ENCODE results near the gene NUCB1.

The NUCB1 gene

GRCh38 chr19:48935864-48936263 is 35.8 kb downstream of the NUCB1 start:
- DNase-seq (ENCODE audit: low spot score) = no peak

- DNase-seq (ENCODE audit: low spot score) = no peak
These were observed 38.1 kb downstream of the NUCB1 start for GRCh38 chr19:48938256-48938655.

- no peak for DNase-seq (ENCODE audit: low spot score)
These were observed 40.8 kb downstream of the NUCB1 start for GRCh38 chr19:48940902-48941301.

GRCh38 chr19:48943081-48943480 is 43.0 kb downstream of the NUCB1 start:
- DNase-seq (ENCODE audit: low spot score) = no peak

GRCh38 chr19:48945415-48945814 is 45.3 kb downstream of the NUCB1 start:
- DNase-seq (ENCODE audit: low spot score) = no peak

GRCh38 chr19:48945817-48946216 is 45.7 kb downstream of the NUCB1 start:
- DNase-seq (ENCODE audit: low spot score) = no peak

GRCh38 chr19:48946463-48947257 is 46.5 kb downstream of the NUCB1 start:
- no peak for DNase-seq (ENCODE audit: low spot score)

GRCh38 chr19:48947258-48947542 is 47.1 kb downstream of the NUCB1 start:
- no peak for DNase-seq (ENCODE audit: low spot score)

- DNase-seq (ENCODE audit: low spot score) = no peak
These were observed 50.0 kb downstream of the NUCB1 start for GRCh38 chr19:48950159-48950558.

- DNase-seq (ENCODE audit: low spot score) = no peak
These were observed 50.9 kb downstream of the NUCB1 start for GRCh38 chr19:48950830-48951519.

- no peak for DNase-seq (ENCODE audit: low spot score)
These were observed 53.0 kb downstream of the NUCB1 start for GRCh38 chr19:48953141-48953540.

GRCh38 chr19:48953990-48954594 is 54.0 kb downstream of the NUCB1 start:
- DNase-seq (ENCODE audit: low spot score) = no peak

- peak; percentile 98 for DNase-seq (ENCODE audit: low spot score)
These were observed 54.6 kb downstream of the NUCB1 start, which contains the start of gene BAX for GRCh38 chr19:48954595-48955307. BAX (plus strand) TSS chr19:48954875; CDS start chr19:48954929, 54 bp downstream.

- DNase-seq (ENCODE audit: low spot score) = no peak
These were observed 55.3 kb downstream of the NUCB1 start for GRCh38 chr19:48955308-48955958.

GRCh38 chr19:48958006-48958405 is 57.9 kb downstream of the NUCB1 start:
- no peak for DNase-seq (ENCODE audit: low spot score)

- no peak for DNase-seq (ENCODE audit: low spot score)
These were observed 59.5 kb downstream of the NUCB1 start for GRCh38 chr19:48959341-48960239.

- no peak for DNase-seq (ENCODE audit: low spot score)
These were observed 61.0 kb downstream of the NUCB1 start for GRCh38 chr19:48961051-48961649.

- no peak for DNase-seq (ENCODE audit: low spot score)
These were observed 61.5 kb downstream of the NUCB1 start for GRCh38 chr19:48961673-48962028.

- peak; percentile 46 for DNase-seq (ENCODE audit: low spot score)
These were observed 62.1 kb downstream of the NUCB1 start for GRCh38 chr19:48962029-48962848.

- DNase-seq (ENCODE audit: low spot score) = no peak
These were observed 62.7 kb downstream of the NUCB1 start for GRCh38 chr19:48962849-48963165.
